ENCODE results near the gene USP15. TPM values are rescaled to one million over a fixed set of nuclear protein-coding genes. Genes with fewer than 3 reads are reported as not detected.

The USP15 gene
- total and polyA plus RNA-seq, 2 donors (not counting 1 experiment from before 2014, with no cell fraction given) = 116 to 182 TPM

DNA sequence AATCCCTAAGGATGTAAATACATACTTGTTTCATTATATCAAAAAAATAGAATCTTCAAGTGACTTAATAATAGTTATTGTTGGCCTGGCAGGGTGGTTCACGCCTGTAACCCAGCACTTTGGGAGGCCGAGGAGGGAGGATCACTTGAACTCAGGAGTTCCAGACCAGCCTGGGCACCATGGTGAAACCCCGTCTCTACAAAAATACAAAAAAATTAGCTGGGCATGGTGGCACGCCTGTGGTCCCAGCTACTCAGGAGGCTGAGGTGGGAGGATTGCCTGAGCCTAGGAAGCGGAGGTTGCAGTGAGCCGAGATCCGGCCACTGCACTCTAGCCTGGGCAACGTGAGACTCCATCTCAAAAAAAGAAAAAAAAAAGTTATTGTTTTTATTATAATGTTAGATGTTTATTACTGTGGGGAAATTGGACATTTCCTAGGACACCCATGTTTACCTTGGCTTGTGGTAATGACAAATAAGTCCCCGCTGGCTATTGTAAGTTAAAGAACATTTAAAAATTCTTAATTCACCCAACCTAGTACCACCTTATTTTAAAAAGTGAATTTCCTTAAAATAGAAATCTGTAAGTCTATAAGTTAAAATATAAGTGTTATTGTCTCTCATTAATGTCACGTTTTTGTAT lies 1.8 kb downstream of the USP15 start:
- intact Hi-C loops (cut with micrococcal nuclease) = loop anchor here (5.0 to 10.0 kb wide), 5 partner anchors 35 to 1960 kb away; partner anchors contain the start of gene KICS2
- WGBS (ENCODE audit: insufficient coverage) = 60% methylated on average over 1 of the region's 10 CpGs
- Histone ChIP-seq H3K27me3 (replicated peaks in 1 of 4; ENCODE audit: control extremely low read depth in 1 of 4, control insufficient read depth in 3 of 4, insufficient read depth in 4 of 4, low read length in 3 of 4) (no peaks in the 10 kb centered on the region), H3K4me3 (ENCODE audit: control extremely low read depth in 1 of 5, extremely low read depth in 1 of 5, insufficient read depth in 1 of 5, low read depth in 2 of 5, low read length in 4 of 5) (peak overlapping the region in 4 of 5 experiments; percentile 81 to 99 (median 94)), H2AFZ (ENCODE audit: insufficient read depth, low read depth, low read length, poor library complexity, severe bottlenecking) (no peak overlapping the region), H3K9me3 (ENCODE audit: control extremely low read depth in 1 of 3, control insufficient read depth in 2 of 3, insufficient read depth in 1 of 3, low read length in 2 of 3) (no peaks in the 10 kb centered on the region), H3K27ac (ENCODE audit: low read length in 2 of 2) (peak overlapping the region; percentile 96), H3K9ac (ENCODE audit: low read length) (peak overlapping the region; percentile 41), H3K79me2 (ENCODE audit: control insufficient read depth, insufficient read depth, low read length) (peaks cover 61% of the 10 kb centered on the region), H4K20me1 (ENCODE audit: control insufficient read depth, insufficient read depth, low read length, poor library complexity, severe bottlenecking) (peaks cover 17% of the 10 kb centered on the region), H3K36me3 (replicated peaks in 1 of 2; ENCODE audit: control extremely low read depth in 1 of 2, control insufficient read depth in 1 of 2, extremely low read depth in 1 of 2, insufficient read depth in 2 of 2, low read length in 1 of 2) (no peaks in the 10 kb centered on the region), H3K4me2 (replicated peaks; ENCODE audit: low read depth, low read length, poor library complexity, severe bottlenecking) (peak overlapping the region; percentile 78), H3K4me1 (ENCODE audit: control insufficient read depth in 2 of 2, insufficient read depth in 2 of 2, low read length in 2 of 2) (peaks cover 42 to 60% of the 10 kb centered on the region in 2 donors)
- H3K9me3 Mint-ChIP-seq (ENCODE audit: insufficient read depth) = no peaks in the 10 kb centered on the region
- peaks cover 64% of the 10 kb centered on the region for H3K4me1 Mint-ChIP-seq
- ATAC-seq (ENCODE audit: low read depth) (no peak), DNase-seq (no peak)
- no peaks in the 10 kb centered on the region for H3K27me3 Mint-ChIP-seq
- no peak for TF ChIP-seq EZH2 (IDR thresholded peaks at IDR 0.05; ENCODE audit: borderline replicate concordance, insufficient read depth, low read depth, low read length, poor library complexity, severe bottlenecking)
- TF ChIP-seq, protein P1, sequence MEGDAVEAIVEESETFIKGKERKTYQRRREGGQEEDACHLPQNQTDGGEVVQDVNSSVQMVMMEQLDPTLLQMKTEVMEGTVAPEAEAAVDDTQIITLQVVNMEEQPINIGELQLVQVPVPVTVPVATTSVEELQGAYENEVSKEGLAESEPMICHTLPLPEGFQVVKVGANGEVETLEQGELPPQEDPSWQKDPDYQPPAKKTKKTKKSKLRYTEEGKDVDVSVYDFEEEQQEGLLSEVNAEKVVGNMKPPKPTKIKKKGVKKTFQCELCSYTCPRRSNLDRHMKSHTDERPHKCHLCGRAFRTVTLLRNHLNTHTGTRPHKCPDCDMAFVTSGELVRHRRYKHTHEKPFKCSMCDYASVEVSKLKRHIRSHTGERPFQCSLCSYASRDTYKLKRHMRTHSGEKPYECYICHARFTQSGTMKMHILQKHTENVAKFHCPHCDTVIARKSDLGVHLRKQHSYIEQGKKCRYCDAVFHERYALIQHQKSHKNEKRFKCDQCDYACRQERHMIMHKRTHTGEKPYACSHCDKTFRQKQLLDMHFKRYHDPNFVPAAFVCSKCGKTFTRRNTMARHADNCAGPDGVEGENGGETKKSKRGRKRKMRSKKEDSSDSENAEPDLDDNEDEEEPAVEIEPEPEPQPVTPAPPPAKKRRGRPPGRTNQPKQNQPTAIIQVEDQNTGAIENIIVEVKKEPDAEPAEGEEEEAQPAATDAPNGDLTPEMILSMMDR (IDR thresholded peaks at IDR 0.05) = no peak
- peak overlapping the region; percentile 75 for H3K27ac Mint-ChIP-seq
- H3K4me3 Mint-ChIP-seq = peak overlapping the region; percentile 96
- POLR2A ChIA-PET = no interaction called here
- CTCF ChIA-PET = no interaction called here

DNA sequence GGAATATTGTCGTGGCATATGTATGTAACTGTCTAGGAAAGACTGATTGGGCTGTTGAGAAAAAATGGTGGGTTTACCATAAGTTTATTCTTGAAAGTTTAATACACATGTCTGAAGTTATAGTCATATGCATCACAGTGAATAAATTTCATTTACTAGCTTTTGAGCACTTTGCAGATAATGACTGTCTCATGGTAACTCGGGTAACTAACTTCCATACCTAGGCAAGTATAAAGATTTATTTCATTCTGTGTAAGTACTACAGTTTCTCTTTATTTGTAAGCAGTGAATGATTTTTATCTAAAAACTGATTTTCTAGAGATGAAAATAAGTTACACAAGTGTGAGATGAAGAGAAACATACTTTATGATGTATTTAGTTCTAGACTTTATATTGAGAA lies 3.0 kb downstream of the USP15 start:
- POLR2A ChIA-PET = no interaction called here
- no peak for ATAC-seq (ENCODE audit: low read depth)
- TF ChIP-seq, protein P1 (IDR thresholded peaks at IDR 0.05) = no peak
- TF ChIP-seq EZH2 (IDR thresholded peaks at IDR 0.05; ENCODE audit: borderline replicate concordance, insufficient read depth, low read depth, low read length, poor library complexity, severe bottlenecking) = no peak
- Mint-ChIP-seq H3K4me3 (peak overlapping the region; percentile 79), H3K9me3 (ENCODE audit: insufficient read depth) (no peaks in the 10 kb centered on the region), H3K4me1 (peaks cover 74% of the 10 kb centered on the region), H3K27ac (peak overlapping the region; percentile 54), H3K27me3 (no peaks in the 10 kb centered on the region)
- Histone ChIP-seq H3K27ac (ENCODE audit: low read length in 2 of 2) (peak overlapping the region; percentile 64 to 96), H2AFZ (ENCODE audit: insufficient read depth, low read depth, low read length, poor library complexity, severe bottlenecking) (no peak overlapping the region), H4K20me1 (ENCODE audit: control insufficient read depth, insufficient read depth, low read length, poor library complexity, severe bottlenecking) (peaks cover 27% of the 10 kb centered on the region), H3K36me3 (replicated peaks in 1 of 2; ENCODE audit: control extremely low read depth in 1 of 2, control insufficient read depth in 1 of 2, extremely low read depth in 1 of 2, insufficient read depth in 2 of 2, low read length in 1 of 2) (no peaks in the 10 kb centered on the region), H3K4me2 (replicated peaks; ENCODE audit: low read depth, low read length, poor library complexity, severe bottlenecking) (peak overlapping the region; percentile 78), H3K9me3 (ENCODE audit: control extremely low read depth in 1 of 3, control insufficient read depth in 2 of 3, insufficient read depth in 1 of 3, low read length in 2 of 3) (no peaks in the 10 kb centered on the region), H3K4me3 (ENCODE audit: control extremely low read depth in 1 of 5, extremely low read depth in 1 of 5, insufficient read depth in 1 of 5, low read depth in 2 of 5, low read length in 4 of 5) (no peak overlapping the region), H3K9ac (ENCODE audit: low read length) (no peak overlapping the region), H3K27me3 (replicated peaks in 1 of 4; ENCODE audit: control extremely low read depth in 1 of 4, control insufficient read depth in 3 of 4, insufficient read depth in 4 of 4, low read length in 3 of 4) (no peaks in the 10 kb centered on the region), H3K79me2 (ENCODE audit: control insufficient read depth, insufficient read depth, low read length) (peaks cover 74% of the 10 kb centered on the region), H3K4me1 (ENCODE audit: control insufficient read depth in 2 of 2, insufficient read depth in 2 of 2, low read length in 2 of 2) (peaks cover 47 to 71% of the 10 kb centered on the region in 2 donors)
- WGBS (ENCODE audit: insufficient coverage) = no CpG with 5 or more reads among the region's 2 CpGs
- DNase-seq = no peak
- CTCF ChIA-PET = no interaction called here
- intact Hi-C loops (cut with micrococcal nuclease) = loop anchor here (5.0 to 10.0 kb wide), 5 partner anchors 34 to 1959 kb away; partner anchors contain the start of gene KICS2
